ENCODE data around the gene BEST1.
"Not testable (repeated sequence)": the region's sequence is repeated elsewhere in the genome, so short reads cannot be mapped to it uniquely, and the experiment has no call there.

BEST1 gene

DNA sequence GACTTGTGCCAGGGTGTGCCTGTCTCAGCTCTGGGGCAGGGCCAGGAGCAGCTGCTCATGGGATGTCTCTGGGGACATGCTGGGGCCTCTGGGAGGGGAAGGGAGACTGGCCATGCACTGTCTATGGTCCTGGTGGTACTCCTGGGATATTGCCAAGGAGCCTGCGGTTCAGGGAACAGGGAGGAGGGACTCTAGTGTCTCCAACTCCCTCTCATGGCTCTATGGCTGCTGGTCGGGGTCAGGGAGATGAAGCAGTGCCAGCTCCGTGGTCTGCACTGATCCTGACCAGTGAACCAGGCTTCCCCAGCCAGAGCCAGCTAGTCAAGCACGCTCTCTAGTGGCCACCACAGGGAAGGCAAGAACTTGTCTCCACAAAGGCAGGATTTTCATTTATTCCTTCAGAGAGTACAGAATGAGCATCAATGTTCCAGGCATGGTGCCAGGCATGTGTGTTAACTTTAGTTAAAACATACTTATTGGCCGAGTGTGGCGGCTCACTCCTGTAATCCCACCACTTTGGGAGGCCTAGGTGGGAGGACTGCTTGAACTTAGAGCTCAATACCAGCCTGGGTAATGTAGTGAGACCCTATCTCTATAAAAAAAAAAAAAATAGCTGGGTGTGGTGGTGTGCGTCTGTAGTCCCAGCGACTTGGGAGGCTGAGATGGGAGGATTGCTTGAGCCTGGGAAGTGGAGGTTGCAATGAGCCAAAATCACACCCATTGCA lies 2.5 kb upstream of the BEST1 start:
- DNase-seq (ENCODE audit: low read depth in 4 of 4, low spot score in 1 of 4) = peak in 3 of 4 experiments; percentile 25 to 51 (median 42)

- DNase-seq (ENCODE audit: low read depth in 4 of 4, low spot score in 1 of 4) = no peak
Observed at GRCh38 chr11:61948505-61948904, 1.6 kb upstream of the BEST1 start.

DNA sequence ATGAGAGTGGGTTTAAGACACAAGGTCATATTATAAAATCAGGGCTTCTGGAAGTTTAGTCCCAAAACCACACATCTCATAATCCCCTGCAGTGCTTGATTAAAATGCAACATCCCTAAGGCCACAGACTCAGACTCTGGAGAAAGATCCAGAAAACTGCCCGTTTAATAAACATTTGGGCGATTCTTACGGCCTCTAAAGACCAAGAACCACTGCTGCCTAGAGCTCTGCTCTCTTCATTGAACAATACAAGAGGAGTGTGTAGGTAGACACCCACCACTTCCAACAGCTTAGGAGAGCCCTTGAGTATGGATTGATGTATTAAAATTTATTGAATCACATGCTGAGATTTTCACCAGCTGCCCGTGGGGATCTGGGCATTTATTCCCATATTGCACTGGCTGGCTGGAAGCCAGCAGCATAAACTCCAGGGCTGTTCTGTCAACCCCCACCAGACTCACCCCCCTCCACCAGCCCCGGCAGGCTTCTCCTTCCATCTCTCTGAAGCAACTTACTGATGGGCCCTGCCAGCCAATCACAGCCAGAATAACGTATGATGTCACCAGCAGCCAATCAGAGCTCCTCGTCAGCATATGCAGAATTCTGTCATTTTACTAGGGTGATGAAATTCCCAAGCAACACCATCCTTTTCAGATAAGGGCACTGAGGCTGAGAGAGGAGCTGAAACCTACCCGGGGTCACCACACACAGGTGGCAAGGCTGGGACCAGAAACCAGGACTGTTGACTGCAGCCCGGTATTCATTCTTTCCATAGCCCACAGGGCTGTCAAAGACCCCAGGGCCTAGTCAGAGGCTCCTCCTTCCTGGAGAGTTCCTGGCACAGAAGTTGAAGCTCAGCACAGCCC lies 749 bp upstream of the BEST1 start:
- no peak for DNase-seq (ENCODE audit: low read depth in 4 of 4, low spot score in 1 of 4)

DNA sequence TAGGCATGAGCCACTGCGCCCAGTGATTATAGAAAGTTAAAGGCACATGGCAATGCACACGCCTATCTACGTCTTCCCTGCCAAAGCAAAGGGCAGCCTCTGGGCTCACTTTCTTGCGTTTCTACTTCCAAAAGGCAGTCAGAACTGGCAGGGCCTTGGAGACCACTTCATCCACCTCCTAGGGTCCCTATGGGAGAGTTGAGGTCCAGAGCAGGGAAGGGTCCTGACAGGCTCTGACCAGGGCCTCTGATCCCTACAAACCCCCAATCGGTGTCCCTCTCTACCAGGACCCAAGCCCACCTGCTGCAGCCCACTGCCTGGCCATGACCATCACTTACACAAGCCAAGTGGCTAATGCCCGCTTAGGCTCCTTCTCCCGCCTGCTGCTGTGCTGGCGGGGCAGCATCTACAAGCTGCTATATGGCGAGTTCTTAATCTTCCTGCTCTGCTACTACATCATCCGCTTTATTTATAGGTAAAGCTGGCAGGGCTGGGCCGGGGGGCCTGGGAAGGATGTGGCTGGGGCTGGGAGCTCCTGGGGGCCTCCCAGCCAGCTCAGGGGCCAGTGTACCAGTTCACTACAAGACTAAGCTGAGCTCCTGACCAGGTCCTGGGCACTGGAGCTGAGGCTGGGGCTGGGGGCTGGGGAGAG lies 1.5 kb downstream of the BEST1 start:
- DNase-seq (ENCODE audit: low read depth in 4 of 4, low spot score in 1 of 4) = no peak

- no peak for DNase-seq (ENCODE audit: low read depth in 4 of 4, low spot score in 1 of 4)
Observed at GRCh38 chr11:61952882-61953281, 2.7 kb downstream of the BEST1 start.

DNA sequence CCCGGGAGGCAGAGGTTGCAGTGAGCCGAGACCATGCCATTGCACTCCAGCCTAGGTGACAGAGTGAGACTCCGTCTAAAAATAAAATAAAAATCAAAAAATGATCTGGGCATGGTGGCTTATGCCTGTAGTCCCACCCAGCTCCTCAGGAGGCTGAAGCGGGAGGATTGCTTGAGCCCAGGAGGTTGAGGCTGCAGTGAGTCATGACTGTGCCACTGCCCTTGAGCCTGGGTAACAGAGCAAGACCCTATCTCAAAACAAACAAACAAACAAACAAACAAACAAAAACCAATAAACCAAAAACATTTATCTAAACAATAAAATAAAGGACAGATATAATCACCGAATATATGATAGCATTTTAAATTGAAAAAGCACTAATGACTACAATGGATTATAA lies 3.5 kb downstream of the BEST1 start:
- not testable (repeated sequence) for DNase-seq (ENCODE audit: low read depth in 4 of 4, low spot score in 1 of 4)

DNA sequence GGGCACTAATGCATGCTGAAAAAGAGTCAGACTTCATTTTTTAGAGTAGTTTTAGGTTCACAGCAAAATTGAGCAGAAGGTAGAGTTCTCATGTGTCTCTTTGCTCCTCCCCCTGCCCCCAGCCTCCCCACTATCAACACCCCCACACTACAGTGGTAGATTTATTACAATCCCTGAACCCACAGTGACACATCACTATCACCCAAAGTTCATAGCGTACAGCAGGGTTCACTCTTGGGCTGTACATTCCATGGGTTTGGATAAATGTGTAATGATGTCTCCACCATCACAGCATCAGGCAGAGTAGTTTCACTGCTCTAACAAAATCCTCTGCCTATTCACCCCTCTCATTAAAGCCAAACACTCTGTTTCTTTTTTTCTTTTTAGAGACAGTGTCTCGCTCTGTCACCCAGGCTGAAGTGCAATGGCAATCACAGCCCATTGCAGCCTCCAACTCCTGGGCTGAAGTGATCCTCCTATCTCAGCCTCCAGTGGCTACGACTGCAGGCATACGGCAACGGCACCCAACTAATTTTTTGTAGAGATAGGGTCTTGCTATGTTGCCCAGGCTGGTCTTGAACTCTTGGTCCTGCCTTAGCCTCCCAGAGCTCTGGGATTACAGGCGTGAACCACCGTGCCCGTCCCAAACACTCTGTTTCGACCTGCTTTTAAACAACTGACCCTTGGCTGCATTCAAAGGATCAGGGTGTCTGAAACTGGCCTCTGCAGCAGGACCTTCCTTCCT lies 4.1 kb downstream of the BEST1 start:
- no peak for DNase-seq (ENCODE audit: low read depth in 4 of 4, low spot score in 1 of 4)

DNA sequence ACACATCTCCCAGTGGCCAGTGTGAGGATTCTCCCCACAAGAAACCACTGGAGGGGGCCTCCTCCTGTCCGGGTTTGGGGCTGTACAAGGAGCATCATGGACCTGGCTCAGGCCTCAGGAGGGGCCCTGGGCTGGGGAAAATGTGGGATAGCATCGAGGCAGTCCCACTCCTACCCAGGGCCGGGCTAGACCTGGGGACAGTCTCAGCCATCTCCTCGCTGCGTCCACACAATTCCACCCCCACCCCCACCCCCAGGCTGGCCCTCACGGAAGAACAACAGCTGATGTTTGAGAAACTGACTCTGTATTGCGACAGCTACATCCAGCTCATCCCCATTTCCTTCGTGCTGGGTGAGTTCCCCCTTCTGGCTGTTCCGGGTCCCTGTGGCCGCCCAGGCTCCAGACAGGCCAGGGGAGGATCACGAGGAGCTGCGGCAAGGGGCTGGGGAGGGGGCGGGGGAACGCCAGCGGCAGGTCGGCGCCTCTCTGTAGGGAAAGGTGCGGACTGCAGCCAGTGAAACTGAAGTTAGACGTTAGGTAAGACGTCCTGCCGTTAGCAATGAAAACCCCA lies 4.8 kb downstream of the BEST1 start:
- DNase-seq (ENCODE audit: low read depth in 4 of 4, low spot score in 1 of 4) = no peak

GRCh38 chr11:61955422-61956135 lies 5.4 kb downstream of the BEST1 start:
- DNase-seq (ENCODE audit: low read depth in 4 of 4, low spot score in 1 of 4) = no peak

- DNase-seq (ENCODE audit: low read depth in 4 of 4, low spot score in 1 of 4) = no peak
Observed at GRCh38 chr11:61956191-61957020, 6.3 kb downstream of the BEST1 start.

- no peak for DNase-seq (ENCODE audit: low read depth in 4 of 4, low spot score in 1 of 4)
Observed at GRCh38 chr11:61957021-61957770, 7.0 kb downstream of the BEST1 start.

- DNase-seq (ENCODE audit: low read depth in 4 of 4, low spot score in 1 of 4) = no peak
Observed at GRCh38 chr11:61958590-61958989, 8.4 kb downstream of the BEST1 start.

- DNase-seq (ENCODE audit: low read depth in 4 of 4, low spot score in 1 of 4) = no peak
Observed at GRCh38 chr11:61959114-61959513, 9.0 kb downstream of the BEST1 start.

- DNase-seq (ENCODE audit: low read depth in 4 of 4, low spot score in 1 of 4) = no peak
Observed at GRCh38 chr11:61959678-61960077, 9.5 kb downstream of the BEST1 start.

- DNase-seq (ENCODE audit: low read depth in 4 of 4, low spot score in 1 of 4) = no peak
Observed at GRCh38 chr11:61960532-61960931, 10.4 kb downstream of the BEST1 start.

DNA sequence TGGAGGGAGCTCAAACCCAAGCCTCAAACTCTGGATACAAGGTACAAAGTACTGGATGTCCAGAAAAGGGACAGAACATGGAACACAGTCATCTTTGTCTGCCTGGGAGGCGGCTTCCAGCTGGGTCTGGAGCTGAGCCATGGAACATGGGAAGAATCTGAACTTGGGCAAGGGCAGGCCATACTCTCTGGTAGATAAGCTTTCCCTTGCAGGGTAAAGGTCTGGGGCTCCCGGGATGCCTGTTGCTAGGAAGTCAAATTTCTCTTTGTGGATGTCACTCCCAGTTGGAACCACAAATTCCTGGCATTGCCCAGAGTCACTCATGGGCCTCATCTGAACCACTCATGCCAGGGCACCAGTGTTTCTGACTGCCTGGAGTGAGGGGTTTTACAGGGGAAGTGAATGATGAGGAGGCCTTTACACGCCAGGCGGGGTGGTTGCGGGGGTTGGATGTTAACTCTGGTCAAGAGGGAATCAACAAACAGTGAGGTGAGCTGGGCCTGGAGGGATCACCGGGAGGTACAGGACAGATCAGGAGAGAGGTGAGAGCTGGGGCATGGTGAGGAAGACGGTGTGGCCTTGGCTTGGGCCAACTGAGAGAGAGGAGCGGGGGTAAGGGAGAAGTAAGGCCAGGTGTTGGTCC lies 11.5 kb downstream of the BEST1 start:
- DNase-seq (ENCODE audit: low read depth in 4 of 4, low spot score in 1 of 4) = no peak

- DNase-seq (ENCODE audit: low read depth in 4 of 4, low spot score in 1 of 4) = no peak
Observed at GRCh38 chr11:61962213-61963015, 12.3 kb downstream of the BEST1 start.

GRCh38 chr11:61963016-61963281 lies 12.8 kb downstream of the BEST1 start:
- DNase-seq (ENCODE audit: low read depth in 4 of 4, low spot score in 1 of 4) = no peak

Data from stimulated activated CD4-positive, alpha-beta T cell treated with anti-CD3 and anti-CD28 coated beads, Interleukin-1b, Interleukin-23, amount 100 ng/mL, for 24 hours (primary cell).